Neuronal stem cell (in vitro differentiated cells): ENCODE results near the gene SLC17A2.

ENCODE experiments used
- DNase-seq: peaks from one replicate; pipeline ENCODE4 v3.0.0-alpha.2; 2013; ENCODE audit warnings: low spot score
- H2AFZ ChIP-seq: one replicate; pipeline ENCODE4 v1.6.1; 2013; ENCODE audit warnings: mild to moderate bottlenecking, low read length, inconsistent platforms
- H2AK5ac ChIP-seq: 2 replicates; pipeline ENCODE4 v1.6.1; 2013; ENCODE audit warnings: low read depth, mild to moderate bottlenecking, inconsistent platforms, low read length, moderate library complexity, mixed read lengths
- H2BK120ac ChIP-seq: 2 replicates; pipeline ENCODE4 v1.6.1; 2013; ENCODE audit warnings: low read depth, mild to moderate bottlenecking, inconsistent platforms, low read length, moderate library complexity, mixed read lengths
- H2BK12ac ChIP-seq: one replicate; pipeline ENCODE4 v1.6.1; 2013; ENCODE audit warnings: low read length, inconsistent platforms
- H2BK15ac ChIP-seq: 2 replicates; pipeline ENCODE4 v1.6.1; 2013; ENCODE audit warnings: mild to moderate bottlenecking, low read length, inconsistent platforms, mixed read lengths
- H2BK5ac ChIP-seq: one replicate; pipeline ENCODE4 v1.6.1; 2013; ENCODE audit warnings: inconsistent platforms, mild to moderate bottlenecking, low read length, moderate library complexity
- H3K14ac ChIP-seq: one replicate; pipeline ENCODE4 v1.6.1; 2013; ENCODE audit warnings: low read length, inconsistent platforms
- H3K18ac ChIP-seq: 2 replicates; pipeline ENCODE4 v1.6.1; 2013; ENCODE audit warnings: low read length, inconsistent platforms
- H3K23ac ChIP-seq: 2 replicates; pipeline ENCODE4 v1.6.1; 2013; ENCODE audit warnings: low read depth, mild to moderate bottlenecking, mixed read lengths, low read length, inconsistent platforms; ENCODE audit not compliant: poor library complexity
- H3K27ac ChIP-seq: replicated peaks from 3 replicates; pipeline ENCODE4 v1.5.1; 2013; ENCODE audit warnings: low read length, inconsistent platforms
- H3K27me3 ChIP-seq, 3 experiments: 2 replicates each; pipeline ENCODE4 v1.6.1; 2013; ENCODE audit warnings: low read length in 3 of 3, mild to moderate bottlenecking in 2 of 3, inconsistent platforms in 1 of 3, low read depth in 1 of 3, mixed read lengths in 1 of 3, moderate library complexity in 1 of 3; ENCODE audit not compliant: control insufficient read depth in 3 of 3, insufficient read depth in 3 of 3
- H3K36me3 ChIP-seq, 2 donors: replicated peaks in 1 of 2; 2 replicates each; pipeline ENCODE4 v1.6.1; 2013; ENCODE audit warnings: low read length in 2 of 2; ENCODE audit not compliant: control insufficient read depth in 2 of 2, insufficient read depth in 2 of 2
- H3K4ac ChIP-seq: 2 replicates; pipeline ENCODE4 v1.6.1; 2013; ENCODE audit warnings: inconsistent platforms, mild to moderate bottlenecking, low read length, moderate library complexity
- H3K4me1 ChIP-seq, 2 donors: 1 replicate in 1 of 2; 2 replicates in 1 of 2; pipeline ENCODE4 v1.6.1; 2013; ENCODE audit warnings: low read length in 2 of 2, low read depth in 1 of 2; ENCODE audit not compliant: control insufficient read depth in 2 of 2, insufficient read depth in 1 of 2
- H3K4me2 ChIP-seq: one replicate; pipeline ENCODE4 v1.6.1; 2013; ENCODE audit warnings: mild to moderate bottlenecking, low read length, inconsistent platforms; ENCODE audit not compliant: insufficient read depth, poor library complexity, severe bottlenecking
- H3K4me3 ChIP-seq, 2 donors: 2 replicates each; pipeline ENCODE4 v1.5.1; 2013; ENCODE audit warnings: low read length in 2 of 2, mild to moderate bottlenecking in 2 of 2, inconsistent platforms in 1 of 2, moderate library complexity in 1 of 2
- H3K79me1 ChIP-seq: one replicate; pipeline ENCODE4 v1.6.1; 2013; ENCODE audit warnings: low read depth, mild to moderate bottlenecking, inconsistent platforms, low read length, moderate library complexity
- H3K9ac ChIP-seq: one replicate; pipeline ENCODE4 v1.6.1; 2013; ENCODE audit warnings: mild to moderate bottlenecking, low read depth, low read length, inconsistent platforms; ENCODE audit not compliant: poor library complexity
- H3K9me3 ChIP-seq, 2 donors: replicated peaks in 1 of 2; 2 replicates each; pipeline versions ENCODE3 to v1.6.1; 2013; ENCODE audit warnings: low read length in 2 of 2, mild to moderate bottlenecking in 2 of 2, inconsistent platforms in 1 of 2, low read depth in 1 of 2, mixed read lengths in 1 of 2, moderate library complexity in 1 of 2; ENCODE audit not compliant: control insufficient read depth in 2 of 2, insufficient read depth in 1 of 2
- H4K8ac ChIP-seq: one replicate; pipeline ENCODE4 v1.6.1; 2013; ENCODE audit warnings: low read depth, mild to moderate bottlenecking, inconsistent platforms, low read length, moderate library complexity
- H4K91ac ChIP-seq: one replicate; pipeline ENCODE4 v1.6.1; 2013; ENCODE audit warnings: low read length, low read depth, mild to moderate bottlenecking, inconsistent platforms; ENCODE audit not compliant: poor library complexity
- WGBS, 2 donors: extraction: QIAGEN DNeasy Blood & Tissue Kit; methylation state at CpG; one replicate each; pipeline ENCODE4 v1.1.7; 2013; ENCODE audit warnings: missing lambda C conversion rate in 2 of 2, mixed read lengths in 1 of 2; ENCODE audit not compliant: insufficient read length in 2 of 2, insufficient replicate concordance in 1 of 2; ENCODE audit errors: extremely low coverage in 2 of 2; 5-methylcytosine and 5-hydroxymethylcytosine counted together

Gene SLC17A2

GRCh38 chr6:25866011-25866410 lies 64.5 kb downstream of the SLC17A2 start:
- H3K9me3 ChIP-seq = no peaks in the 10 kb centered on the region
- H2AFZ ChIP-seq = no peak overlapping the region
- no peak overlapping the region for H3K9ac ChIP-seq
- H3K79me1 ChIP-seq = no peaks in the 10 kb centered on the region
- no peaks in the 10 kb centered on the region for H3K4me1 ChIP-seq
- H3K4me2 ChIP-seq = no peak overlapping the region
- H2BK120ac ChIP-seq = no peak overlapping the region
- H3K36me3 ChIP-seq = no peaks in the 10 kb centered on the region
- no peak overlapping the region for H2BK5ac ChIP-seq
- no peak overlapping the region for H3K23ac ChIP-seq
- H4K8ac ChIP-seq = no peak overlapping the region
- no peak overlapping the region for H3K18ac ChIP-seq
- no peak for DNase-seq
- H3K14ac ChIP-seq = no peak overlapping the region
- no peak overlapping the region for H2BK15ac ChIP-seq
- no peak overlapping the region for H3K4me3 ChIP-seq
- no peak overlapping the region for H4K91ac ChIP-seq
- H3K27ac ChIP-seq = no peak overlapping the region
- no peak overlapping the region for H2BK12ac ChIP-seq
- no peak overlapping the region for H2AK5ac ChIP-seq
- no CpG with 5 or more reads among the region's 3 CpGs for WGBS, 2 donors
- no peak overlapping the region for H3K4ac ChIP-seq
- H3K27me3 ChIP-seq = no peaks in the 10 kb centered on the region

DNA sequence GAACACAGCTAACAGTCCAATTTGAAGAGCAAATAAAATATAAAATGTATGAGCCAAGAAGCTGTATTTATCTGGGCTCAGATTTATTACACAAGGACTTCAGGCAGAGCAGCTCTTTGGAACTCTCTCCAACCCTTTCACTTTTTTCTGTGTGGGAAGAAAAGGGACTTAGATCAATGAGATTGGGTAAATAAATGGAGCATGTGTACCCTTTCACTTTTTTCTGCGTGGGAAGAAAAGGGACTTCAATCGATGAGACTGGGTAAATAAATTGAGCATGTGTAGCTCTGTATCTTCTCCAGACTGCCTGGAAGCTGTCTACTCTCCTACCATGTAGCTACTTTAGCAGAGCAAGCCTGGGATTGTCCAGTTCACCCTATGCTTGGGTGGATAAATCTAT lies 67.1 kb downstream of the SLC17A2 start:
- Histone ChIP-seq H2BK120ac (no peak overlapping the region), H3K4ac (no peak overlapping the region), H2BK5ac (no peak overlapping the region), H4K91ac (no peak overlapping the region), H3K9ac (no peak overlapping the region), H3K79me1 (no peaks in the 10 kb centered on the region), H3K4me2 (no peak overlapping the region), H3K23ac (no peak overlapping the region), H3K14ac (no peak overlapping the region), H2AK5ac (no peak overlapping the region), H2BK15ac (no peak overlapping the region), H3K18ac (no peak overlapping the region), H2BK12ac (no peak overlapping the region), H3K36me3 (no peaks in the 10 kb centered on the region), H3K9me3 (no peaks in the 10 kb centered on the region), H4K8ac (no peak overlapping the region), H3K4me1 (no peaks in the 10 kb centered on the region), H2AFZ (no peak overlapping the region), H3K27ac (no peak overlapping the region), H3K4me3 (no peak overlapping the region), H3K27me3 (no peaks in the 10 kb centered on the region)
- WGBS, 2 donors = no CpG with 5 or more reads among the region's 2 CpGs
- no peak for DNase-seq
